SK-N-SH (cell line): Measurements from ENCODE around the gene KRTAP4-16. TPM values are rescaled to one million over a fixed set of nuclear protein-coding genes. Genes with fewer than 3 reads are reported as not detected.

ENCODE experiments used
- CTCF ChIA-PET: fragments of 300-600, 350-600 bp; formaldehyde crosslinking; extraction: SDS; loops from one replicate; lab custom pipeline; 2021; lab: Yijun Ruan, JAX
- POLR2A ChIA-PET: fragments of 350-600 bp; sonication (Branson Sonifier 250); formaldehyde crosslinking; extraction: SDS; loops from one replicate; lab custom pipeline; 2020; ENCODE audit warnings: antibody characterized with exemption, inconsistent platforms; lab: Yijun Ruan, JAX
- DNase-seq: peaks from one replicate; pipeline ENCODE4 v3.0.0; 2012
- H2AFZ ChIP-seq: fragments of 200-600 bp; sonication (generic); 2 replicates; pipeline ENCODE4 v1.8.1; 2016; ENCODE audit warnings: antibody characterized with exemption, mild to moderate bottlenecking, low read depth
- H3F3A ChIP-seq: fragments of 200-600 bp; sonication (generic); replicated peaks from 2 replicates; pipeline ENCODE3; 2016; ENCODE audit warnings: antibody characterized with exemption, mild to moderate bottlenecking; ENCODE audit not compliant: insufficient read depth
- H3K27ac ChIP-seq, 2 experiments: fragments of 200-500 bp in 1 of 2; fragments of 200-600 bp in 1 of 2; sonication (Bioruptor generic) in 1 of 2; sonication (generic), shearing (Covaris generic) in 1 of 2; 2 replicates each; pipeline versions ENCODE4 v1.5.1 to v1.6.1; 2014 to 2016; ENCODE audit warnings: low read depth in 2 of 2, inconsistent platforms in 1 of 2, low read length in 1 of 2, mild to moderate bottlenecking in 1 of 2, mixed read lengths in 1 of 2
- H3K27me3 ChIP-seq: fragments of 200-600 bp; sonication (generic), shearing (Covaris generic); 2 replicates; pipeline ENCODE4 v1.6.1; 2016; ENCODE audit warnings: mixed run types; ENCODE audit not compliant: insufficient read depth
- H3K36me3 ChIP-seq, 2 experiments: fragments of 200-500 bp in 1 of 2; fragments of 200-600 bp in 1 of 2; sonication (Bioruptor generic) in 1 of 2; sonication (generic) in 1 of 2; replicated peaks in 1 of 2; 2 replicates each; pipeline versions ENCODE3 to v1.5.1; 2014 to 2016; ENCODE audit warnings: low read length in 1 of 2, mild to moderate bottlenecking in 1 of 2; ENCODE audit not compliant: insufficient read depth in 2 of 2, control insufficient read depth in 1 of 2
- H3K4me1 ChIP-seq, 2 experiments: fragments of 200-500 bp in 1 of 2; fragments of 200-600 bp in 1 of 2; sonication (Bioruptor generic) in 1 of 2; sonication (generic), shearing (Covaris generic) in 1 of 2; 2 replicates each; pipeline versions ENCODE4 v1.5.1 to v1.6.1; 2014 to 2016; ENCODE audit warnings: low read depth in 1 of 2, low read length in 1 of 2, mixed run types in 1 of 2; ENCODE audit not compliant: insufficient read depth in 2 of 2, control insufficient read depth in 1 of 2
- H3K4me2 ChIP-seq: fragments of 200-600 bp; sonication (generic), shearing (Covaris generic); 2 replicates; pipeline ENCODE4 v1.6.1; 2017; ENCODE audit warnings: mixed run types
- H3K4me3 ChIP-seq, 2 experiments: fragments of 200-500 bp in 1 of 2; fragments of 200-600 bp in 1 of 2; sonication (Bioruptor generic) in 1 of 2; sonication (generic), shearing (Covaris generic) in 1 of 2; 2 replicates each; pipeline versions ENCODE4 v1.5.1 to v1.8.1; 2014 to 2016; ENCODE audit warnings: low read depth in 2 of 2, inconsistent platforms in 1 of 2, low read length in 1 of 2, mild to moderate bottlenecking in 1 of 2, mixed read lengths in 1 of 2, moderate library complexity in 1 of 2
- H3K79me2 ChIP-seq: fragments of 200-600 bp; sonication (generic); 2 replicates; pipeline ENCODE4 v1.8.1; 2017; ENCODE audit warnings: mild to moderate bottlenecking; ENCODE audit not compliant: insufficient read depth
- H3K9ac ChIP-seq: fragments of 200-600 bp; sonication (generic); 2 replicates; pipeline ENCODE4 v1.6.1; 2017; ENCODE audit warnings: mixed run types
- H3K9me2 ChIP-seq: fragments of 200-600 bp; sonication (generic); 2 replicates; pipeline ENCODE4 v1.6.1; 2017; ENCODE audit warnings: mixed run types
- H3K9me3 ChIP-seq: fragments of 200-600 bp; sonication (generic); 2 replicates; pipeline ENCODE4 v1.6.1; 2017; ENCODE audit warnings: mixed run types, mild to moderate bottlenecking, moderate library complexity
- H4K20me1 ChIP-seq: fragments of 200-600 bp; sonication (generic); 2 replicates; pipeline ENCODE4 v1.6.1; 2017; ENCODE audit warnings: mild to moderate bottlenecking, mixed run types; ENCODE audit not compliant: insufficient read depth
- ELF1 ChIP-seq: IDR thresholded peaks from 2 replicates; pipeline ENCODE4 v1.4.0; 2012
- EP300 ChIP-seq, 2 experiments: IDR thresholded peaks; 2 replicates each; pipeline versions ENCODE4 v1.4.0 to v1.6.1; 2012; ENCODE audit warnings: borderline replicate concordance in 1 of 2, low read depth in 1 of 2, low read length in 1 of 2
- EZH2phosphoT487 ChIP-seq: fragments of 200-600 bp; sonication (generic); IDR thresholded peaks from 2 replicates; pipeline ENCODE4 v1.6.1; 2017; ENCODE audit warnings: low read depth, mixed run types, mild to moderate bottlenecking, antibody characterized with exemption, moderate library complexity, borderline replicate concordance
- FOSL2 ChIP-seq: IDR thresholded peaks from 2 replicates; pipeline ENCODE4 v1.4.0; 2012; ENCODE audit warnings: low read depth, mild to moderate bottlenecking, moderate library complexity, borderline replicate concordance
- FOXM1 ChIP-seq: IDR thresholded peaks from 2 replicates; pipeline ENCODE4 v1.4.0; 2012; ENCODE audit warnings: low read depth, mild to moderate bottlenecking
- JUND ChIP-seq: IDR thresholded peaks from 2 replicates; pipeline ENCODE4 v1.4.0; 2012
- NFIC ChIP-seq: IDR thresholded peaks from 2 replicates; pipeline ENCODE4 v1.4.0; 2012; ENCODE audit warnings: borderline replicate concordance
- POLR2AphosphoS5 ChIP-seq: IDR thresholded peaks from 2 replicates; pipeline ENCODE4 v1.6.1; 2012; ENCODE audit warnings: low read depth, low read length
- RAD21 ChIP-seq: IDR thresholded peaks from 2 replicates; pipeline ENCODE4 v1.6.1; 2012; ENCODE audit warnings: mild to moderate bottlenecking, low read length
- RCOR1 ChIP-seq: fragments of 150-350 bp; IDR thresholded peaks from 2 replicates; pipeline ENCODE4 v1.6.1; 2017; ENCODE audit warnings: antibody characterized with exemption, low read length
- RFX5 ChIP-seq: IDR thresholded peaks from 2 replicates; pipeline ENCODE4 v1.6.1; 2012; ENCODE audit warnings: mild to moderate bottlenecking, improper control_type of control experiment, low read length
- RXRA ChIP-seq: IDR thresholded peaks from 2 replicates; pipeline ENCODE4 v1.4.0; 2012; ENCODE audit warnings: low read depth, mild to moderate bottlenecking, borderline replicate concordance
- TAF1 ChIP-seq: IDR thresholded peaks from 2 replicates; pipeline ENCODE4 v1.6.1; 2012; ENCODE audit warnings: low read depth, mild to moderate bottlenecking, low read length, moderate library complexity, borderline replicate concordance
- TCF12 ChIP-seq: IDR thresholded peaks from 2 replicates; pipeline ENCODE4 v1.4.0; 2012
- TEAD4 ChIP-seq: IDR thresholded peaks from 2 replicates; pipeline ENCODE4 v1.4.0; 2012; ENCODE audit warnings: mild to moderate bottlenecking, borderline replicate concordance; ENCODE audit not compliant: insufficient read depth
- WGBS: methylation state at CpG from one replicate; pipeline ENCODE4 v1.1.6; 2017; ENCODE audit warnings: low lambda C conversion rate; 5-methylcytosine and 5-hydroxymethylcytosine counted together
- polyA plus RNA-seq, 3 experiments: library from polyadenylated mRNA; depleted of rRNA; stranded (reverse); fragments of >200 nt; gene quantifications; 2 replicates each; pipeline ENCODE4 v1.2.3, GENCODE V29; 2012
- TF ChIP-seq, protein P1 (sequence below): IDR thresholded peaks from 2 replicates; pipeline ENCODE4 v1.4.0; 2012; ENCODE audit warnings: low read depth
- TF ChIP-seq, protein P2 (sequence below): IDR thresholded peaks from 2 replicates; pipeline ENCODE4 v1.4.0; 2012; ENCODE audit warnings: low read depth, borderline replicate concordance
- TF ChIP-seq, protein P3 (sequence below): IDR thresholded peaks from 2 replicates; pipeline ENCODE4; 2012
- TF ChIP-seq, protein P4 (sequence below): fragments of 200-600 bp; sonication (generic); IDR thresholded peaks from 2 replicates; pipeline ENCODE4 v1.6.1; 2017; ENCODE audit warnings: antibody characterized with exemption, mild to moderate bottlenecking, moderate library complexity
- TF ChIP-seq, protein P5 (sequence below): IDR thresholded peaks from 2 replicates; pipeline ENCODE4 v1.6.1; 2012; ENCODE audit warnings: mild to moderate bottlenecking, low read depth, low read length, moderate library complexity

Gene KRTAP4-16
- polyA plus RNA-seq, 1 of the 3 experiments (the other 2 are of a cell fraction), result not detected

DNA sequence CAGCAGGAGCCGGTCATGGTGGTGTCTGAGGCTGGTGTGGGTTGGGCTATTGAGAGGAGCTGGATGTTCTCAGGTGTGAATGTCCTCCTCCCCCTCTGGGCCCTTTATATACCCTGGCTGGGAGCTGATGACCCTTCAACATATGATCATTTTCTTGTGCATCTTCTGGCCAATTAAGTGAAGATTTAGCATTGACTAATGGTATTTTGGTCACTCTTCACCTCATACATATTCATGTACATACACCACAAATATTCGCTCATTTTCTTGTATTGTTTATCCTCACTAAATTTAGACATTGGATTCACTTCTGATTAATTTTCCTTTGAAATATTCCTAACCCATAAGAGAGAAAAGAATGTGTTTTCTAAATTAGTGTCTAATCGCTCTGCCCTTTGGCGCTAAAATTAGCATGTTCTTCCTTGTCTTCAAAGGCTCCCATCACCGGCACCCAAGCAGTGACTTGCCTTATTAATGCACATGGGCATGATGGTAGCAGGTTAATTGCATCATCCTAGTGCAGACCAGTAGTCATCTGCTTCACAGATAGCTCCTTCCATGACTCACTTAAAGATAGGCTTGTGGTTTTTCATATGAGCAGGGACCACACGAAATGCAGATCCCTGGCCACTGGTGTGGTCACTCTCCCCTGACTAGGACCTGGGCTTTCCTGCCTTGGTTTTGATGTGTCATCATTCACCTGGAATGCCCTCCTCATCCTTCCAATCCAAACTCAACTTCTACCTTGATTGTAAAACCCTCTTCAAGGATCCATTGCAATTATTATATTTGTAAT lies 36.0 kb downstream of the KRTAP4-16 start, which contains the start of gene KRTAP2-4:
Gene KRTAP2-4 (minus strand): TSS at position 51 of the 796 bp plus-strand sequence. CDS start 34 bp downstream, at position 17.
- Histone ChIP-seq H3K9me3 (no peaks in the 10 kb centered on the region), H3K4me3 (no peak within 1 kb of the TSS), H2AFZ (no peak within 1 kb of the TSS), H3K9me2 (no peaks in the 10 kb centered on the region), H3K36me3 (no peaks in the 10 kb centered on the region), H3K4me1 (peaks cover 0 to 16% of the 10 kb centered on the region in 2 experiments; a peak in 2 of 4 replicates), H3K9ac (no peak within 1 kb of the TSS), H3F3A (peaks cover 6% of the 10 kb centered on the region), H3K27me3 (no peaks in the 10 kb centered on the region), H4K20me1 (no peaks in the 10 kb centered on the region), H3K27ac (no peak within 1 kb of the TSS; a peak in 1 of 4 replicates), H3K79me2 (no peaks in the 10 kb centered on the region), H3K4me2 (no peak within 1 kb of the TSS)
- TF ChIP-seq EZH2phosphoT487 (no peak), POLR2AphosphoS5 (no peak), RCOR1 (no peak), FOSL2 (peak; percentile 65; the same call in 1 of the 2 replicates), RXRA (no peak), EP300 (IDR thresholded peaks at IDR 0.05; ENCODE audit: borderline replicate concordance in 1 of 2, low read depth in 1 of 2, low read length in 1 of 2) (0 out of 4 replicates have a peak, but pooled peaks of 1 of the 2 experiments have one; percentile 16), ELF1 (no peak), RAD21 (no peak), TCF12 (peak; percentile 77), RFX5 (no peak), NFIC (no peak), TEAD4 (no peak), FOXM1 (no peak), JUND (peak; percentile 43; the same call in 1 of the 2 replicates), TAF1 (no peak)
- TF ChIP-seq, protein P1, sequence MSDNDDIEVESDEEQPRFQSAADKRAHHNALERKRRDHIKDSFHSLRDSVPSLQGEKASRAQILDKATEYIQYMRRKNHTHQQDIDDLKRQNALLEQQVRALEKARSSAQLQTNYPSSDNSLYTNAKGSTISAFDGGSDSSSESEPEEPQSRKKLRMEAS, result peak; percentile 91
- TF ChIP-seq, protein P2, sequence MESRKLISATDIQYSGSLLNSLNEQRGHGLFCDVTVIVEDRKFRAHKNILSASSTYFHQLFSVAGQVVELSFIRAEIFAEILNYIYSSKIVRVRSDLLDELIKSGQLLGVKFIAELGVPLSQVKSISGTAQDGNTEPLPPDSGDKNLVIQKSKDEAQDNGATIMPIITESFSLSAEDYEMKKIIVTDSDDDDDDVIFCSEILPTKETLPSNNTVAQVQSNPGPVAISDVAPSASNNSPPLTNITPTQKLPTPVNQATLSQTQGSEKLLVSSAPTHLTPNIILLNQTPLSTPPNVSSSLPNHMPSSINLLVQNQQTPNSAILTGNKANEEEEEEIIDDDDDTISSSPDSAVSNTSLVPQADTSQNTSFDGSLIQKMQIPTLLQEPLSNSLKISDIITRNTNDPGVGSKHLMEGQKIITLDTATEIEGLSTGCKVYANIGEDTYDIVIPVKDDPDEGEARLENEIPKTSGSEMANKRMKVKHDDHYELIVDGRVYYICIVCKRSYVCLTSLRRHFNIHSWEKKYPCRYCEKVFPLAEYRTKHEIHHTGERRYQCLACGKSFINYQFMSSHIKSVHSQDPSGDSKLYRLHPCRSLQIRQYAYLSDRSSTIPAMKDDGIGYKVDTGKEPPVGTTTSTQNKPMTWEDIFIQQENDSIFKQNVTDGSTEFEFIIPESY, result 0 out of 2 replicates have a peak, but pooled peaks have one; percentile 27
- TF ChIP-seq, protein P3, sequence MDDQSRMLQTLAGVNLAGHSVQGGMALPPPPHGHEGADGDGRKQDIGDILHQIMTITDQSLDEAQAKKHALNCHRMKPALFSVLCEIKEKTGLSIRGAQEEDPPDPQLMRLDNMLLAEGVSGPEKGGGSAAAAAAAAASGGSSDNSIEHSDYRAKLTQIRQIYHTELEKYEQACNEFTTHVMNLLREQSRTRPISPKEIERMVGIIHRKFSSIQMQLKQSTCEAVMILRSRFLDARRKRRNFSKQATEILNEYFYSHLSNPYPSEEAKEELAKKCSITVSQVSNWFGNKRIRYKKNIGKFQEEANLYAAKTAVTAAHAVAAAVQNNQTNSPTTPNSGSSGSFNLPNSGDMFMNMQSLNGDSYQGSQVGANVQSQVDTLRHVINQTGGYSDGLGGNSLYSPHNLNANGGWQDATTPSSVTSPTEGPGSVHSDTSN, result 0 out of 2 replicates have a peak, but pooled peaks have one; percentile 24
- TF ChIP-seq, protein P4, sequence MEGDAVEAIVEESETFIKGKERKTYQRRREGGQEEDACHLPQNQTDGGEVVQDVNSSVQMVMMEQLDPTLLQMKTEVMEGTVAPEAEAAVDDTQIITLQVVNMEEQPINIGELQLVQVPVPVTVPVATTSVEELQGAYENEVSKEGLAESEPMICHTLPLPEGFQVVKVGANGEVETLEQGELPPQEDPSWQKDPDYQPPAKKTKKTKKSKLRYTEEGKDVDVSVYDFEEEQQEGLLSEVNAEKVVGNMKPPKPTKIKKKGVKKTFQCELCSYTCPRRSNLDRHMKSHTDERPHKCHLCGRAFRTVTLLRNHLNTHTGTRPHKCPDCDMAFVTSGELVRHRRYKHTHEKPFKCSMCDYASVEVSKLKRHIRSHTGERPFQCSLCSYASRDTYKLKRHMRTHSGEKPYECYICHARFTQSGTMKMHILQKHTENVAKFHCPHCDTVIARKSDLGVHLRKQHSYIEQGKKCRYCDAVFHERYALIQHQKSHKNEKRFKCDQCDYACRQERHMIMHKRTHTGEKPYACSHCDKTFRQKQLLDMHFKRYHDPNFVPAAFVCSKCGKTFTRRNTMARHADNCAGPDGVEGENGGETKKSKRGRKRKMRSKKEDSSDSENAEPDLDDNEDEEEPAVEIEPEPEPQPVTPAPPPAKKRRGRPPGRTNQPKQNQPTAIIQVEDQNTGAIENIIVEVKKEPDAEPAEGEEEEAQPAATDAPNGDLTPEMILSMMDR, result no peak
- TF ChIP-seq, protein P5, sequence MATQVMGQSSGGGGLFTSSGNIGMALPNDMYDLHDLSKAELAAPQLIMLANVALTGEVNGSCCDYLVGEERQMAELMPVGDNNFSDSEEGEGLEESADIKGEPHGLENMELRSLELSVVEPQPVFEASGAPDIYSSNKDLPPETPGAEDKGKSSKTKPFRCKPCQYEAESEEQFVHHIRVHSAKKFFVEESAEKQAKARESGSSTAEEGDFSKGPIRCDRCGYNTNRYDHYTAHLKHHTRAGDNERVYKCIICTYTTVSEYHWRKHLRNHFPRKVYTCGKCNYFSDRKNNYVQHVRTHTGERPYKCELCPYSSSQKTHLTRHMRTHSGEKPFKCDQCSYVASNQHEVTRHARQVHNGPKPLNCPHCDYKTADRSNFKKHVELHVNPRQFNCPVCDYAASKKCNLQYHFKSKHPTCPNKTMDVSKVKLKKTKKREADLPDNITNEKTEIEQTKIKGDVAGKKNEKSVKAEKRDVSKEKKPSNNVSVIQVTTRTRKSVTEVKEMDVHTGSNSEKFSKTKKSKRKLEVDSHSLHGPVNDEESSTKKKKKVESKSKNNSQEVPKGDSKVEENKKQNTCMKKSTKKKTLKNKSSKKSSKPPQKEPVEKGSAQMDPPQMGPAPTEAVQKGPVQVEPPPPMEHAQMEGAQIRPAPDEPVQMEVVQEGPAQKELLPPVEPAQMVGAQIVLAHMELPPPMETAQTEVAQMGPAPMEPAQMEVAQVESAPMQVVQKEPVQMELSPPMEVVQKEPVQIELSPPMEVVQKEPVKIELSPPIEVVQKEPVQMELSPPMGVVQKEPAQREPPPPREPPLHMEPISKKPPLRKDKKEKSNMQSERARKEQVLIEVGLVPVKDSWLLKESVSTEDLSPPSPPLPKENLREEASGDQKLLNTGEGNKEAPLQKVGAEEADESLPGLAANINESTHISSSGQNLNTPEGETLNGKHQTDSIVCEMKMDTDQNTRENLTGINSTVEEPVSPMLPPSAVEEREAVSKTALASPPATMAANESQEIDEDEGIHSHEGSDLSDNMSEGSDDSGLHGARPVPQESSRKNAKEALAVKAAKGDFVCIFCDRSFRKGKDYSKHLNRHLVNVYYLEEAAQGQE, result no peak
- POLR2A ChIA-PET, result no interaction called here
- 43% methylated on average over 5 of the region's 6 CpGs for WGBS
- no peak for DNase-seq
- CTCF ChIA-PET, result no interaction called here
